Measurements from ENCODE around the gene EXOC6. TPM values are rescaled to one million over a fixed set of nuclear protein-coding genes. Genes with fewer than 3 reads are reported as not detected.

Gene EXOC6
- total RNA-seq, 1 donor from 2014 or later, result 13.9 TPM

- intact Hi-C loops (cut with micrococcal nuclease), result loop anchor here (2.0 to 5.0 kb wide), 2 partner anchors 15 to 381 kb away; no protein-coding TSS in a partner anchor
Measured at GRCh38 chr10:93073539-93074146, 225.3 kb downstream of the EXOC6 start, which contains the start of gene CYP26A1. TSS of gene CYP26A1 (plus strand) at chr10:93073893. CDS start at chr10:93073935, 42 bp downstream.

GRCh38 chr10:93074147-93074596 lies 225.9 kb downstream of the EXOC6 start:
- intact Hi-C loops (cut with micrococcal nuclease), result loop anchor here (2.0 to 5.0 kb wide), 2 partner anchors 15 to 382 kb away; no protein-coding TSS in a partner anchor

- intact Hi-C loops (cut with micrococcal nuclease), result loop anchor here (2.0 to 5.0 kb wide), 2 partner anchors 16 to 382 kb away; no protein-coding TSS in a partner anchor
Measured at GRCh38 chr10:93074597-93075368, 226.5 kb downstream of the EXOC6 start.

- intact Hi-C loops (cut with micrococcal nuclease), result loop anchor here (2.0 kb wide), 1 partner anchor 17 kb away; no protein-coding TSS in a partner anchor
Measured at GRCh38 chr10:93075369-93076221, 227.3 kb downstream of the EXOC6 start.

GRCh38 chr10:93076871-93077270 lies 228.6 kb downstream of the EXOC6 start:
- intact Hi-C loops (cut with micrococcal nuclease), result no loop called here

- intact Hi-C loops (cut with micrococcal nuclease), result no loop called here
Measured at GRCh38 chr10:93077860-93078337, 229.6 kb downstream of the EXOC6 start.

GRCh38 chr10:93079663-93080349 lies 231.5 kb downstream of the EXOC6 start:
- intact Hi-C loops (cut with micrococcal nuclease), result loop anchor here (1.0 to 2.0 kb wide), 5 partner anchors 195 to 431 kb away; partner anchors contain the start of gene MYOF

- intact Hi-C loops (cut with micrococcal nuclease), result loop anchor here (1.0 to 2.0 kb wide), 5 partner anchors 195 to 431 kb away; partner anchors contain the start of gene MYOF
Measured at GRCh38 chr10:93080350-93081046, 232.2 kb downstream of the EXOC6 start.

- intact Hi-C loops (cut with micrococcal nuclease), result loop anchor here (2.0 kb wide), 1 partner anchor 401 kb away; the partner anchor contains the start of gene MYOF
Measured at GRCh38 chr10:93081318-93081717, 233.0 kb downstream of the EXOC6 start.

- intact Hi-C loops (cut with micrococcal nuclease), result loop anchor here (2.0 kb wide), 1 partner anchor 401 kb away; the partner anchor contains the start of gene MYOF
Measured at GRCh38 chr10:93081834-93082233, 233.5 kb downstream of the EXOC6 start.

GRCh38 chr10:93083743-93084539 lies 235.6 kb downstream of the EXOC6 start:
- intact Hi-C loops (cut with micrococcal nuclease), result no loop called here

- intact Hi-C loops (cut with micrococcal nuclease), result no loop called here
Measured at GRCh38 chr10:93085272-93085859, 237.0 kb downstream of the EXOC6 start.

GRCh38 chr10:93086289-93086688 lies 238.0 kb downstream of the EXOC6 start:
- intact Hi-C loops (cut with micrococcal nuclease), result no loop called here

- intact Hi-C loops (cut with micrococcal nuclease), result no loop called here
Measured at GRCh38 chr10:93087846-93088245, 239.5 kb downstream of the EXOC6 start.

- intact Hi-C loops (cut with micrococcal nuclease), result no loop called here
Measured at GRCh38 chr10:93088466-93088865, 240.1 kb downstream of the EXOC6 start.

GRCh38 chr10:93090619-93091018 lies 242.3 kb downstream of the EXOC6 start:
- intact Hi-C loops (cut with micrococcal nuclease), result no loop called here

- intact Hi-C loops (cut with micrococcal nuclease), result no loop called here
Measured at GRCh38 chr10:93091960-93092359, 243.6 kb downstream of the EXOC6 start.

- intact Hi-C loops (cut with micrococcal nuclease), result no loop called here
Measured at GRCh38 chr10:93095225-93095624, 246.9 kb downstream of the EXOC6 start.

Data from T-helper 1 cell treated with Interleukin-12 subunit alpha and Interleukin-12 subunit beta and Interleukin-4 antibody, amounts not matched to agents 30 ng/mL and 1 ng/mL, for 36 hours (primary cell).